Activated T-cell treated with anti-CD3 and anti-CD28 coated beads for 24 hours (primary cell): ENCODE results near the gene GRAMD2A.

Experiments used
- DNase-seq: peaks from one replicate; pipeline ENCODE4 v3.0.0-alpha.2; 2020; ENCODE audit warnings: low read depth

GRAMD2A gene

DNA sequence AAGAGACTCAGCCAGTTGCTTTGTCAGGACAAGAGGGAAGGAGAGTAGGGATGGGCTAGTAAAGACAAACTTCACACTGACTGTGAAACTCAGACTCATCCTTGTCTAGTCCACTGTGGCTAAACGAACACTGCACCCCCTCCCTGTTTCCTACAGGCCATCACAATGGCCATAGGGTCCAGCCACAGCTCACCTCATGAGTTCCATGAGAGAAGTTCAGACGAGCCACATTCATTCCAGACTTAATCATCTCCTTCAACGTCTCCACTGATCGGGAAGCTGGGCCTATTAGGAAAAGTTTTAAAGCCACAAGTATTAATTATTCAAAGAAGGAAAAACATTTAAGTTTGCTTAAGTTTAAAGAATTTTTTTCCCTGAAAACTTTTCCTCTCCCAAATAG, 19.6 kb upstream of the GRAMD2A start:
- no peak for DNase-seq

DNA sequence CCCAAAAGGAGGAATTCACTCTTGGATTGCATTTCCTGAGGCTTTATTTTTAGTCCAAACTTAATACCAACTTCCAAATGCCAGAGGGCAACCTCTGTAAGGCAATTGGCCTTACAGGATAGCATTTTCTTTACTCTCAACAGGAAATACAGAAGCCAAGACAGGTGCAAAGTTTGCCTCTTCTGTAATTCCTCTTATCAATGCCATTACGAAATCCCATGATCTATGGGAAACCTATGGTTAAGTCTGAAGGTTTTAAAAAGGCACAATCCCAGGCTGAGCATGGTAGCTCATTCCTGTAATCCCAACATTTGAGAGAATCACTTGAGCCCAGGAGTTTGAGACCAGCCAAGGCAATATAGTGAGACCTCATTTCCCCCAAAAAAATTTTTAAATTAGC, 18.5 kb upstream of the GRAMD2A start:
- no peak for DNase-seq

DNA sequence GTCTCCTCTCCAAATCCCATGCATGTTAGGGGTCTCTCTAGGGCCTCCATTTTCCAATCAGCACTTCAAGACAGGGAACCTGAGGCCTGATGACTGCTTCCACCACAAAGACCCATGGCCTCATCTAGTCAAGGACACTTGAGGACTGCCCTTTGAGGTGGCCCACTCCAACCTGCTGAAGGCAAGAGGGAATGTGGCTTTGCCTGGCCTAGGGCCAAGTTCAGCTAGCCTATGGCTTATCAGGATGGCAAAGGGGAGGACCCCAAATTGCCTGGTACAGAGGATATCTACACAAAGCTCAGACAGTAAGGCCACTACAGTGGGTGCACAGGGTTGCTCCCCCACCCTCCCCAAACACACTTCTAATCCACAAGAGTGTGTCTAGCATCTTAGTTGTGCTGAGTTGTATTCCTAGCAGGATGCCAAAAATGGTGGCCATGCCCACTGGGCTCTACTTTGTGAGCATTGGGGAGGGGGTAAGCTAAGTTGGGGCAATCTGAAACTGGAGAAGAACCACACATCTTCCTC, 10.0 kb upstream of the GRAMD2A start:
- no peak for DNase-seq

DNA sequence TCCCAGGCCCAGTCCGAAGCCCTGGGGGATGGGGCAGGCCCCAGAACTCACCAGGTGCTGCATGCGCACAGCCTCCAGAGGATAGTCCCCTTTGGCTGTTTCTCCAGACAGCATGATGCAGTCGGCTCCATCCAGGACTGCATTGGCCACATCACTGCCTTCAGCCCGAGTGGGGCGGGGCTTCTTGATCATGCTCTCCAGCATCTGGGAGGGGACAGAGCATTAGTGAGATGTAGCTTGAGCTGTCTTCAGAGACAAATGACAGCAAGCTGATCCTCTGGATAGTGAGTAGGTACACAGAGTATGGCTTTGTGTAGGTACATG, 9.1 kb upstream of the GRAMD2A start:
- no peak for DNase-seq

DNA sequence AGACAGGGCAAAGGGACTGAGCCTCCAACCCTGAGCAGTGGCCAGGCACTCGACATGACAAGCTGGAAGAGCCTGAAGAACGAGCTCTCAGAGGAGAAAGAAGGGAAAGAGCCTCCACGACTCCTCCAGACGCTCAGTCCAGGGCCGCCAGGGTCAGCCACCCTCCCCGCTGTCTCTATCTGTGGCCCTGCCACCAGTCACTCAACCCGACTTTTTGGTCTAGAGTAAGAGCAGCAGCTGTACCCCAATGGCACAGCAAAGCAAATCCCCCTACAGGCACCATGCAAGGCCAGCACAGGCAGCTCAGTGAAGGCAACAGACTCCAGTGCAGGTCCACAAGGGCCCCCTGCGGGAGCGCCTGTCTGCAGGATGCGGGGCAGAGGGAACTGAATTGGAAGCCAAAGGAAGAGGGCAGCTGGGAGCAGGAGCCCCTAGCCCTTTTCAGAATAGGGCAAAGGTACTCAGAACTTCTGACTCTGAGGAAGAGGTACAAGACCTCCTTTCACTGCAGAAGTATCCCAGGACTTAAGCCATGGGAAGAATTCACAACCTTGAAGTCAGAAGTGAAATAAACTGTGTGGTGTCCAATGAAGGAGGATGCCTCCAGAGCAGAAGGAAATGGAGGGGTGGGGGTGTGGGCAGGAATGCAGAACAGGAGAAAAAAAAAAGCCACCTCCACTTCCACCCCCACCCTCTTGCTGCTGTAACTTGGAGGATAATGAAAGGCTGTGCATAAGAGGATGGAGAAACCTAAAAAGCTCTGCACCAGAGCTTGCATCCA, 8.5 kb upstream of the GRAMD2A start:
- no peak for DNase-seq

DNA sequence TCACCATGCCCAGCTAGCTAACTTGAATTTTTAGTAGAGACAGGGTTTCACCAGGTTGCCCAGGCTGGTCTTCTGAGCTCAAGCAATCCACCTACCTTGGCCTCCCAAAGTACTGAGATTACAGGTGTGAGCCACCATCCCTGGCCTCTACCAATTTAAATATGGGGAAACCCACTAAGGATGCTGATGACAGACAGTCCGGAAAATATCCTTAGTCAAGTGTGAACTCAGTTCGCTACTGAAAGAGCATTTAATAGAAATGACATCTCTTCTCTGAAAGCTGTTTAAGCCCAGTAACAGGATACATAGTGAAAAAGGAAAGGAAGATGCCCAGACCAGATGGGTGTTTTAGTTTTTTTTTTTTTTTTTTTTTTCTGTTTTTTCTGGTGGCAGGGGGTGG, 7.7 kb upstream of the GRAMD2A start:
- DNase-seq, result no peak

DNA sequence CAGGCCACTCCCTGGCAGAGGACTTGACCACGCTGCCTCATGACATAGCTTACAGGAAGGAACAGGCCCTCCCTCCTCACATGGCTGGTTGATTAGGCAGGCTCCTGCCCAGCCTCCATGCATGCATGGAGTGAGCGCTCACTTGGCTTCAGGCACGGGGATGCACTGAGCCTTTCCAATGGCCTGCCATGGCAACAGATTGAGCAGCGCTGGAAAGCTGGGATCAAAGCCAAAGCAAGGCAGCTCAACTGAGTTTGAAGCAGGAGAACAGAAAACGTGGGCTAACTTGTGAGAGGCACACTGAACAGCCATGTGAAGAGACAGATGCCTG, 5.9 kb upstream of the GRAMD2A start:
- no peak for DNase-seq

DNA sequence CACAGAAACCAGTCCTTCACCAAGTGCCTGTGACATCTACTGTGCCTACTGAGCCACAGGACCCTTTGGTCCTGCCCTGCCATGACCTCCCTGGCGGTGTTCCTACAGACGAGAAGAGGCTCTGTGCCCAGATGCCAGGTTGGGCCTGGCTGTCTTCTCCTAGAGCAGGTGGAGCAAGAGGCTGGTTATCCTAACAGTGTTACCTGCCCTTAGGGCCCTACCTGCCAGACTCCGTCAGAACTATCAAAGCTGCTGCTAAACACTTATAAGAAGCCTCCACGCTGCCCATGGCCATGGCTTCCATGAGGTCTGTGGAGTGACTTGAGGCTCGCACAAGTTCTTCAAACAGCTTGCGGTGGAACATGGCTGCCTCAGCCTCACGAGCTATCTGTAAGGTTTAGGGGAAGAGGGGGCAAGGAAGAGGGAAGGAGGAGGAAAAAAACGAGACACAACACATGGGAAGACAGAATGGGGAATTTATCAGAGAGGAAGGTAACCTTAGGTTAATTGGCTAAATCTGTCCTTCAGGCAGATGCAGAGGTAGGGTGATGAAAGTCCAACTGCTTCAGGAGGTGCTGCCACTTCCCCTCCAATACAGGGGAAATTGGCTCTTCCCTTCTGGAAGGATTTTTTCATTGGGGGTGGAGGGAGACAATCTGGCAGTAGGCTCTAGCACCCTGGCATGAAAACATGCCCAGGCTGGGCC, 5.4 kb upstream of the GRAMD2A start:
- DNase-seq, result no peak

DNA sequence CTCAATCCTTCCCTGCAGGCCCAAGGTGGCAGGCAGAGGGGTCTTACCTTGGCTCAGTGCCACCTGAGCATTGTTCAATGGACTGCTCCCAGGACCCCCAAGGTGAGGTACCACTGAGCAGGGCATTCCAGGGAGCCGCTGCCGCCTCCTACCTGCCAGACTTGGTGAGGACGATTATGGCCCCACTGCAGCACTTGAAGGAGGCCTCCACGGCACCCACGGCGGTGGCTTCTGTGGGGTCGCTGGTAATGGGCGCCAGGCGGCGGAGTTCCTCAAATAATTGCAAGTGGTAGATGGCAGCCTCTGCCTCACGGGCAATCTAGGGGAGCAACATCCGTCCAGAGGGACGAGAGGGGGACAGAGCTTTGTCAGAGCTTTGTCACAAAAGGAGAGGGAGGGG, 4.7 kb upstream of the GRAMD2A start:
- DNase-seq, result no peak

DNA sequence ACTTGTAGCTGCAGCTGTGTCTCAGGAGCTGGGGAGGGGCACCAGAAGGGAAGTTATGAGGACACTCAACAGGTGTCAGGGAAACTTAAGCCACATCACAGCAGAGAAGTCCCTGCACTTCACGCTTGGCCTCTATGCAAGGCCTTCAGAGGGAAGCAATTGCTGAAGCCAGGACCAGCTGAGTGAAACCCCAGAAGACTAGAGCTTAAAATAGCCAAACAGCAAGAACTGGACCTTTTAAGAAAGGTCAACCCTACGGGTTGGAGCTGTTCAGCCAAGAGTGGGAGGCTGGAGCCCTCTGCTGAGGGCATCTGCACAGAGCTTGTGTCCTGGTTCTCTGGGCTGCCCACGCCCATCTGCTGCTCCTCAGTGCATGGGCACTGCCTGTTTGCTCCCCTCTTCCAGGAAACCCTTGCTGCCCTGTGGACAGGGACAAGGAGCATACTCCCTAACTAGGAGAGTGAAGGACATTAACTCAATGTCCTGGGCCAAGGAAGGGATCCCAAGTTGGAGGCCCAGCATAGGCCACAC, 3.9 kb upstream of the GRAMD2A start:
- DNase-seq, result no peak

DNA sequence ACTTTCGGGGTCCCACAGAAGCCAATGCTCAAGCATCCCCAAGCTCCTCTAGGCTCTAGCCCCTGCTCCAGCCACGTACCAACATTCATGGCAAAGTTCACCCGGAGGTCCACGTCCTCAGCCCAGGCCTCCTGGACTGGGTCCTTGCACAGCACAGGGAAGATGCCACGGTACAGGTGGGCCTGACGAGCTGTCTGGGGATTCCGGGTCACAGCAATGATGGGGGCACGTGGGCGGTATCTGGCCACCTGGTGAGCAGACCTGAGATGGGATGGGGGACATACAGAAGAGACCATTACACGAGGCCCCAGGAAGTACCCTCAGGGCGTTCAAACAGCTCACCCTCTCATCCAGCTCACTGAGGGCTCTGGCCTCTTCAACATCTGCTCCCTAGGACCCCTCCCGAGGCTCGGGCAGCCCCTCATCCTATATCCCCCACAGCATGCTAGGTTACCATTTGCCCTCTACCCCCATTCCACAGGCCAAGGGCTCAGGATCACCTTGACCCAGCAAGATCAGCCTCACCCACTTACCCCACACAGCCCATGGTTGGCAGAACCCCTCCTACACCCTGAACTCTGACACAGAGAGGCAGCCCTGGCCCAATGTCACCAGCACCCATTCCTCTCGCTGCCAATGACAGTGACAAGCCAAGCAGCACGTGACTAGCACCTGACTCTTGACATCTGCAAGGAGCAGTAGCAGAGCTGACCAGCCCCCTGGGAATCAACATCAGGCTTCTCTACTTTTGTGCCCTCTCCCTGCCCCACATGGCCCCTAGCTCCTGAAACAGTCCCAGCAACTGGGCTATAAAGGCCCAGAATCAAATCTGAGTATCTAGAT, 3.0 kb upstream of the GRAMD2A start:
- DNase-seq, result no peak

DNA sequence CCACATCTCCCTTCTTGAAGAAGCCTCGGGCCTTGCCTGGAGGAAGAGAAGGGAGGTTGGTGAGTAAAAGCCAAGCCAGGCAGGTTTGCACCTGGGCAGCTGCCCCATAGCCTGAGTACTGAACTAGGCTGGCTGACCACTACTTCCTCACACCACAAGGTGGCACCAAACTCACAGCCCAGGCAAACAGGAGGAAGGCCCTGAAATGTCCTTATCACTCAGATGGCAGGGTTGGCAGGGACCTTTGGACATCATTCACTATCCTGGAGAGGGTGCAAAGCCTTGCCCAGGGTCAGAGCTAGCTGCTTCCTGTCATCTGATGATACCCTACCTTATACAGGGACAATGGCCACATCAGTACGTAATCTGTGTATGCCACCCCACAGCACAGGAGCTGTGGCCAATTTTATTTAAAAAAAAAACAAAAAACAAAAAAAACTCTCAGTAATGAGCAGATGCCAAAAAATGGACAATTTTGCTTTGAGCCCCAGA, 2.2 kb upstream of the GRAMD2A start:
- peak; percentile 63 for DNase-seq

DNA sequence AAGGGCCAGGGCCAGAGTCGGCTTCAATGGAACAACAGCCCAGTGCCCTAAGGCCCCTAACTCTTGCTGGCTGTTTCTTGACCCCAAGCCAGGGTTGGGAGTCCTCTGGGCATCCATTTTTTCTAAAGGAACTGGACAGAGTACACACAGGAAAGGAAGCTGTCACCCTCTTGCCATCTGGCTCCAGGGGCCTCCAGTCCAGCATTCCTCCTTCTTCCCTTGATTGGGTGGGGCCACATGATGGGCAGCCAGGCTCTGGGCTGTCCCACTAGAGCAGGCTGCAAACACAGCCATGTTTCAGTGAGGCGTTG, 1.6 kb upstream of the GRAMD2A start:
- DNase-seq, result no peak

DNA sequence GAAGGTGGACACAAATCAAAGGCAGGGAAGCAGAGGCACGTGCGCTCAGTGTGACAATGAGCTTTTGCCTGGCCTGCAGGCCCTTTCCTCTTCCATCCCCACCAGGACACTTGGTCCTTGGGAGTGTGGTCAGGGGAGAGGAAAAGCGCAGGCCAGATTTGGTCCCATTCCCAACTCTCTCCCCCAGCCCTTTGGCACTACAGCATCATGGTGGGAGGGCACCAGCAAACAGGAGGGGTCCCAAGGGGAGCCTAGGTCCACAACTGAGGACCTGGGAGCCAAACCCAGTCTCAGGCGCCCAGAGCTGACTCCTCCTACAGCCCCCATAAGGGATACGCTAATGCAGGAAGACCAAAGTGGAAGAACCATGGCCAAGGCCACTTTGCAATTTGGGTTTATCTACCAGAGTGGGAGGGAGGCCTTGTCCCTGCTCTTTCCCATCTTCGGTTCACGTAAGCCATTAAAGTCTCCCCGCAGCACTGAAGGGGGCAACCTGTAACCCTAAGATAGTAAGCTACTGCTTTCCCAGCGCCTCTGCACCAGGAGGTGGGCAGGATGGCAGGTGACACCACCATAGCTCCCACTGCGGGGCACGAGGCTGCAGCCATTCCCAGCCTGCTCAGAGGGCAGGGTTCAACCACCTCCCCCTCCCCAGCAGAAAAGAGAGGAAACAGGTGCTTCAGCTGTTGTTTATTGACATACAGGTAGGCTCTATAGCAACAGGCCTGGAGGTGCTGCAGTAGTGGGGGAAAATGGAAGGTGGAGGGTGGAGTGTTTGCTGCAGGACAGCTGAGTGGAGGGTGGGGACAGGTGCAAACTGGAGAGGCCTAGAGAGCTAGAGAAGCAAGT, 993 bp upstream of the GRAMD2A start:
- no peak for DNase-seq

DNA sequence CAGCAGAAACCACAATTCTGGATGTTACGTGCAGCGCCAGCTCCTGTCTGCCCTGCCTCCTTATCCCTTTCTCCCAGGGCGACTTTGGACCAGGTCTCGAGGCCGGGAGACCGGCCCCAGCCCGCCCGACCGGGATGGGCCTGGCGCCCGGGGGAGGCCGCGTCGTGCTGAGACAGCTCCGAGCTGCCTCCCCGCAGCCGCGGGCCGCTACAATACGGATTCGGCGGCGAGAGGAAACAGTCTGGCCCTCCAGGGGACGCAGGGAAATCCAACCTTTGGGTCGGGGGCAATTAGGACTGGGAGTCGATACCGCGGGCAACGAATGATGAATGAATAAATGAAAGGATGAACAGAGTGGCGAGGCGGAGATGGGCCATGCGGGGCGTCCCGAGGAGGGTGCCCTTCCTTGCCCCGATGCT, 537 bp downstream of the GRAMD2A start:
- DNase-seq, result no peak

DNA sequence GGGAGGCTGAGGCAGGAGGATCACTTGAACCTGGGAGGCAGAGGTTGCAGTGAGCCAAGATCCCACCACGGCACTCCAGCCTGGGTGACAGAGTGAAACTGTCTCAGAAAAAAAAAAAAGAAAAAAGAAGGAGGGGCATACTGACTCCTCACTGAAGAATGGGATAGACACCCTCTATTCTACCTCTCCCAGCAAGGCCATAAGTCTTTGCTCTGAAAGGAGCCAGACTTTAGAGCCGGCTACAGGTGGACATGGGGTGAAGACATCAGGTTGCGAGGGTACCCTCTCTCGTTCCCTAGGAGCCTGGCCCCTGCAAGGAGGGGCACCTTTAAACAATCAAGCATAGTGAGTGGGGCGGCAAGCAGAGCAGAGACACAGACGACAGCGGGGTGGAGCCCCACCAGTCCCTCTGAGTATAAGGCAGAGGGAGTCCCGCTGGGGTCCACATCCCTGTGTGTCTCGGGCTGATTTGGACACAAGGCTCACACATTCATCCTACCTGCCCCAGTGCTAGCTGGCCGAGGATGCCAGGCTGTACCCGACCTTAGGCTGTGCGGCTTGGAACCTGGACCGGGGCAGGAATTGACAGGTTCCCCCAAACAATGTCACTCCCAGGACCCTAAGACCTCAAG, 1.1 kb downstream of the GRAMD2A start:
- no peak for DNase-seq

DNA sequence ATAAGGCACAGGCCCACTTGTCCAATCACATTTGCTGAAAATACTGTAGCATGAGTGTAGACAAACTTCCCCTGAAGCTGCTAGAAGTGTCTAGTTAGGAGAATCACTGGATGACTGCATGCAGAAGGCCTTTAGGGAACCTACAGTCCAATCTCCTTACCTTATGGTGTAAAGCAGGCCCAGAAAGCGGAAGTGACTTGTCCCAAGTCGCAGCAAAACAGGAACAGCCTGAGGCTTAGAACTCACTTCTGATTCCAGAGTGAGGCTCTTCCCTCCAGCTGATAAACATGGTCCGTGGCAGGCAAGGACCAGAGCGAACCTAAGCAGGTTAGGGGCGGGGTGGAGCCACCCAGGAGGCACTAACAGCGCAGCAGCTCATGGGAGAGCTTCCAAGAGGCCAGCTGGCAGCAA, 2.5 kb downstream of the GRAMD2A start:
- DNase-seq, result no peak

DNA sequence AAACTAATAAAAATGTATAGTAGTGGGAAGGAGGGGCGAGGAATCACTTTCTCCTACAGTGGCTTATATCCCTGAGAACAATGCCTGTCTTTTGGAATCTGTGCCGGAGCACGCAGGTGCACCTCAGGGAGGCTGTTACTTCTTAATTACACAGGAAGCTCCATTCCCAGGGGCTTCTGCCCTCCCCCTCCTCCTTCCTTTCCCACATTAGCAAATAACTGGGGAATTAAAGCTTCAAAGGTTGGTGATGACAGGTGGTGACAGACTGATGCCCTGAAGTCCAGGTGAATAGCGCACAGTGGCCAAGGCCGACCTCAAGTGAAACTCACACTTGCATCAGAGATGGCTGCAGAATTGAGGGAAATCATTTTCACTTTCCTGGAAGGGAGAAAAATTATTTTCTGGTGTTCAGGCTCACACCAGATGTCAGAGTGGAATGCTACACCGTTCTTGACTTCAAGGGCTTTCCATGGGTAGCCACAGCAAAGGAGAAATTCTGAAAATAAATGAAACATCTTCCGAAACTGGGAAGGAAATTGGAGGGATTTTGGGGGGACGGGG, 3.7 kb downstream of the GRAMD2A start:
- no peak for DNase-seq

DNA sequence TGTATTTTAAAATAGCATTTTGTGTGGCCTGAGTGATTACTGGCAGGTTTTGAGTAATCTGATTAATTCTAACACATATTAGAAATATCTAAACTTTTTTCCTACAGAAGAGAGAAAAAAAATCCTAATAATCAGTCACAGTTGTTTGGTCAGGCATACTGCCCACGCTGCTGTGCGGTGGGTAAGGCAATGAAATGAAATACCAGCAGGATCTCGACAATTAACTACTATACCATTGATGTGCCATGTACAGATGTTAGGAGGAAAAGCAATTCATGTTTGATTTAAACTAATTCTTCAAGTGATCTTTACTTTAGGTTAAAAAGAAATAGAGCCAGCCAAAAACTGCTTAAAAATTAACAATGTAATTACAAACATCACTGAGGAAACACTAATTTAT, 5.2 kb downstream of the GRAMD2A start:
- no peak for DNase-seq

DNA sequence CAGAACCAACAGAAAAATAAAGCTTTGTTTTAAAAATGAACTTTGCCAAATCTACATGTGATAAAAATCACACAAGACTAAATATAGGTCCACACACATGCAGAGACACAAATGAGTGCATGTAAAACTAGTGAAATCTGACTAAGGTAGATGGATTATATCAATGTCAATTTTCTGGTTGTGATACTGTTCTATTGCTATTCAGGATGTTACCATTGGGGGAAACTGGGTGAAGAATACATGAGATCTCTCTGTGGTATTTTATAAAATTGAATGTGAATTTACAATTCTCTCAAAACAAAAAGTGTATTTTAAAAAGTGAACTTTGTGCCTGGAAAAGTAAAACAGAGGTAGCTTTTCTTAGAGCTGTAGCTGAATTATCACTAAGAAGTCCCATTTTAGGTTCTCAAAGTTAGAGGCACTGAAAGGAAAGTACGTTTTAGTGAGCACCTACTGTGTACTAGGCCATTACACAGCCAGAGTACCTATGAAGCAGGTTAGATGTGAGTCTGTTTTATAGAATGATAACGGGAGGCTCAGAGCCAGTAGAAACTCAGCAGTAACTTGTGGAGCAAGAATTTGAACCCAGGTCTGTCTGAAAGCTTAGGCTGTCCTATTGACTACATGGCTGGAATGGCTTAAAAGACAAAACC, 8.2 kb downstream of the GRAMD2A start:
- no peak for DNase-seq
